ENCODE measurements around the gene STRADB.

STRADB gene, protein sequence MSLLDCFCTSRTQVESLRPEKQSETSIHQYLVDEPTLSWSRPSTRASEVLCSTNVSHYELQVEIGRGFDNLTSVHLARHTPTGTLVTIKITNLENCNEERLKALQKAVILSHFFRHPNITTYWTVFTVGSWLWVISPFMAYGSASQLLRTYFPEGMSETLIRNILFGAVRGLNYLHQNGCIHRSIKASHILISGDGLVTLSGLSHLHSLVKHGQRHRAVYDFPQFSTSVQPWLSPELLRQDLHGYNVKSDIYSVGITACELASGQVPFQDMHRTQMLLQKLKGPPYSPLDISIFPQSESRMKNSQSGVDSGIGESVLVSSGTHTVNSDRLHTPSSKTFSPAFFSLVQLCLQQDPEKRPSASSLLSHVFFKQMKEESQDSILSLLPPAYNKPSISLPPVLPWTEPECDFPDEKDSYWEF

DNA sequence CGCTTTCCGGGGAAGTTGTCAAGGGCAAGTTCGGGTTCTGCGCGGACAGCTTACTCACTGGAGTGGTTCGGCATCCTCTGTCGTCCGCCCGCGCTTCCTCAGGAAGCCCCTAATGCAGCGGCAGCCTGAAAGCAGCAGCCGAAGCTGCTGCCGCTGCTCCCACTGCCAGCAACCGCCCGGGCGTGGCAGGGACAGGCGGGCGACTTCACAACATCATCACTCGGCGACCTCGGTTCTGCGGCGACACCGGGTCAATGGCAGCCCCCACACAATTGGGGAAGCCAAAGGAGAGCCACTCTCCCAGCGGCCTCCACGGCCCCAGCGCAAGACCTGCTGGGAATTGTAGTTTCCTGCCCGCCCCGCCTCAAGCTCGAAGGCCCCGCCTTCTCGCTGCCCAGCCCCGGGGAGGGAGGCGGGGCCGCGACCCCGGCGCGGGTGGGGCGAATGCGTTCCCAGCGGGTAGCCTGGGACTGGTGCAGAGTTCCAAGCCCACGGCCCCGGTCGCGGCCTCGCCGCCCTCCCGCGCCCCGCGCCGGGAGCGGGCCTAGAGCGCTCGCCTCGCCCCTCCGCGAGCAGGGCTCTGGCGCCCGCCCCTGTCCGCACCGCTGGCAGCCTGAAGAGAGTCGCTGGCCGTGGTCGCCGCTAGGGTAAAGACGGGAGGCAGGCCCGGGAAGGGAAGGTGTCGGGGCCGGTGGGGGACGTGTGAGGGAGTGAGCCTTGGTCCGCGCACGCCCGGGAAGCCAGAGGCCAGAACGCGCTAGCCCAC lies at the start of gene STRADB, which contains the start of gene TRAK2:
Gene STRADB, plus strand, starts transcription at position 449 of the 766 bp plus-strand sequence. CDS start 3,101 bp downstream, outside the sequence.
Gene TRAK2, minus strand, starts transcription at position 167 of the 766 bp plus-strand sequence. CDS start 30,951 bp downstream, outside the sequence.
- DNase-seq, result peak; percentile 96
- in situ Hi-C loops (cut with HindIII; ENCODE audit: low pct_ligation_motif_present, low pct_unique_long_range_greater_than_20kb, low sequenced_read_pairs), result no loop called here

DNA sequence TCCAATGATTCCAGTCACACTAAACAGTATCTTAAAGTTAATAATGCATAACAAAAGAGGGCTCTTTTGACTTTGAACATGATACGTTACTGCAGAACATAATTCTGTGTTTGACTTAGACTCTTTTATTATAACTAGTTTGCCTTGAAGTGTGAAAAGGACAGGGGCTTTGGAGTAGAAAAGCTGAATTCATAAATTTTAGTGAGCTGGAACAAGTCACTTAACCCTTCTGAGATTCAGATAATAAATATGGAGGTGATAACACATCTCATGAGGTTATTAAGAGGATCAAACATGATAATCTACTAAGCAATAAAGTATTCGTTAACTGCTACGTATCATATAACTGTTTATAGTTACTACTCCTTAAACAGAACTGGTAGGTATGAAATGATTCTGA lies 49.7 kb upstream of the STRADB start:
- DNase-seq, result no peak
- in situ Hi-C loops (cut with HindIII; ENCODE audit: low pct_ligation_motif_present, low pct_unique_long_range_greater_than_20kb, low sequenced_read_pairs), result no loop called here

DNA sequence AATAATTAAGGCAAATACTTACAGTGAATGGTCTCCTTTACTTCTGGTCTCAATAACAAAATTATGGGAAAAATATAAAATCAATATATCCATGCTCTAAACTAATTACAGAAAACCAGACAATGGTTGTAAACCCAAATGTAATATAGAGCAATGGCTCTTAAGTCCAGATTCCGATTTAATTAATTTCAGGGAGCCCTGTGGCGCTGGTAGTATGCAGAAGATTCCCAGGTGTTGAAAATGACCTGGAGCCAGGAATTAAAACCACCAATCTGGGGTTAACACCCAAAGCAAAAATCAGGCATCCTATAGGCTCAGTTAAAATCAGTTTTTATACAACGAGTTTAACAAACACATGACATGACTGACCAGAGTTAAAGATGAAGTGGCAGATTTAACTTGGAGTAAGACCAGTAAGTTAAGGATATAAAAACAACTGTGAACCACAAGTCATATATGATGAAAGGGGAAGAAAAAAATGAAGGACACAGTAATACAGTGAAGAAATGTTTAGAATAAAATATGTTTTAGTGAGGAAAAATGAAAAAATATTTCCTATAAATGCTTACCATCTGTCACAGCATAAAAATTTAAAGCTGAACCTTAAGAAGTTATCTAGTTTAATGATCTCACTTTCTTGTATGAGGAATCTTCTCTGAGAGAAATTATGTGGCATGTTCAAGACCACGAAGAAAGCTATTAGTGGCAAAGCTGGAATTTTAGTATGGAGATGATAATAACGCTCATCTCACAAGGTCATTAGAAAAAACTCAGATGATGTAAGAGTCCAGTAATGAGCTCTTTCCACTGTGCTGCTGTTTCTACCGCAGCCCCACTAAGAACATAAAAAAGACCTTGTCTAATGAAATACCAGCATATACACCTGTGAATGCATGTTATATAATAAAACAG lies 48.6 kb upstream of the STRADB start:
- no peak for DNase-seq
- in situ Hi-C loops (cut with HindIII; ENCODE audit: low pct_ligation_motif_present, low pct_unique_long_range_greater_than_20kb, low sequenced_read_pairs), result no loop called here

DNA sequence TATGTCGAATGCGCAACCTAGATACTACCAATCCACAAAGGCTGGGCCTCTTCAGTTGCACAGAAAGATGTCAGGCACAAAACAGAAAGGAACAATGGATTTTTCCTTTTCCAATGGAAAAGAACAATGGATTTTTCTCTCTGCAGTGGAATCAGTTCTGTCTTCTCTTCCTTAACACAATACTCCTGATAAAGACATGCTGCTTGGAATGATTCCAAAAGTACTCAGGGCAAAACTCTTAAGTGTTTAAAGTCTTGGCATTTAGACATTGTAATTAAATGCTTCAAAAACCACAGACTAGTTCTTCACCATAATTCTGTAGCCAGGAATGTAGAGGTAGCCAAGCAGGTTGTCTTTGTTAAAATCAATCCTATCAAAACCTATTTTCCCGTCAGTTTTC lies 47.7 kb upstream of the STRADB start:
- DNase-seq, result no peak
- in situ Hi-C loops (cut with HindIII; ENCODE audit: low pct_ligation_motif_present, low pct_unique_long_range_greater_than_20kb, low sequenced_read_pairs), result no loop called here

DNA sequence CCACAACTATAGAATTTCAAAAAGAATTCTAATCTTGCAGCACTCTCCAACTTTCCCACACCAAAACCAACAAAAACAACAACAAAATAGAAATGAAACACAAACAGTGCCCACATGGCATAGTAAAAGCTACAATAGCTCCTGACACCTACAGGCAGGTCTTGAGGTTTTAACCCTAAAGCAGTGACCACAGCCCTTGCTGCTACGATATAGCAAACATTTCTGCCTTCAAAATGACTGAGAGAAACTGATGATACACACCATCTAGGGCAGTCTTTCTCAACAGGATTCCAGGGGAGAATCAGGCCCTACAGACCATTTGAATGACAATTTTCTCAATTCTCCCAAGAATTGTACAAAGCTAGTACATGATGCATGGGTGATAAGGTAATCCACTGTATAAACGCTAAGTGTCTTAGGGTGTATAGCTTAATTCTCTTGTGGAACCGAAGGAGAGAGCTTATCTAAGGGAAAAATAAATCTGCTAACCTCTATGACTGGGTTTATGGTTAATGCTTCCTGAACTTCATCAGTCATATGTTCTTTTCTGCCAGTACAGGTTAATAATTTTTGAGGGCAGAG lies 46.8 kb upstream of the STRADB start:
- DNase-seq, result no peak
- in situ Hi-C loops (cut with HindIII; ENCODE audit: low pct_ligation_motif_present, low pct_unique_long_range_greater_than_20kb, low sequenced_read_pairs), result no loop called here

DNA sequence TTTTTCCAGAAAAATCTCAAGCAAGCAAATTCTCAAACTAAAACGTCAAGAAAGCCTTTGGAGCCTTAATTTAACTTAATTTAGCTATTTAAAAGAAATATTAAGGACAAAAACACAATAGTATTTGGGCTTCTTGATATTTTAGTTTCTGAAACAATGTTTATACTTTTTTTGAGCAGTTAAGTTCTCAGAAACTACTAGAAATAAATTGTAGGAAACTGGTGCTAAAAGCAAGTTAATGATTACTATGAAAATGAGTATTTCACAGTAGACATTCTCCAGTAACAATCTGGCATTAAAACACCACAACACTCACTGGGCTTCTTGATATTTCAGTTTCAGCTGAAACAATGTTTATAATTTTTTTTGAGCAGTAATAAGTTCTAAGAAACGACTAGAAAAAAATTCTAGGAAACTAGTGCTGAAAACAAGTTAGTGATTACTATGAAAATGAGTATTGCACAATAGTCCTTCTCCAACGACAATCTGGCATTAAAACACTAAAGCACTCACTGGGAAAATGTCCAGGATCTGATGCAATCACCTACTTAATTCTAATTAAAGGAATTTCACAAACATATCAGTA lies 45.4 kb upstream of the STRADB start:
- peak; percentile 48 for DNase-seq
- in situ Hi-C loops (cut with HindIII; ENCODE audit: low pct_ligation_motif_present, low pct_unique_long_range_greater_than_20kb, low sequenced_read_pairs), result no loop called here

DNA sequence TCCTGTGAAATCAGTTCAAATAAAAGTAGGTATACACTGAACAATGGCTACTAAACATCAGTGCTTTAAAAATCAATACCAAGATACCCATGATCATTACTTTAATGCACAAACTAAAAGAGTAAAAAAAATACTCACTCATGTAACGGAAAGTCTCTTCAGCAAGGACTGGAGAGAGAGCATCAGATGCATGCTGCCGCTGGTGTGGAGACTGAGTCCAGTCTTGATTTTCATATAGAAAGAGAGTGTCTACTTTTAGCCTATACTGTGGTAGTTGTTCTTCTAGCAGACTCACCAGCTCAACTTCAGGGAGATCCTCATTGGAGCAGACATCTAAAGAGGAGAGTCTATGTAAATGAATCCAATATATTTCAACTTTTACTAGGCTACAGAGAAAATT lies 44.3 kb upstream of the STRADB start:
- in situ Hi-C loops (cut with HindIII; ENCODE audit: low pct_ligation_motif_present, low pct_unique_long_range_greater_than_20kb, low sequenced_read_pairs), result no loop called here
- no peak for DNase-seq

DNA sequence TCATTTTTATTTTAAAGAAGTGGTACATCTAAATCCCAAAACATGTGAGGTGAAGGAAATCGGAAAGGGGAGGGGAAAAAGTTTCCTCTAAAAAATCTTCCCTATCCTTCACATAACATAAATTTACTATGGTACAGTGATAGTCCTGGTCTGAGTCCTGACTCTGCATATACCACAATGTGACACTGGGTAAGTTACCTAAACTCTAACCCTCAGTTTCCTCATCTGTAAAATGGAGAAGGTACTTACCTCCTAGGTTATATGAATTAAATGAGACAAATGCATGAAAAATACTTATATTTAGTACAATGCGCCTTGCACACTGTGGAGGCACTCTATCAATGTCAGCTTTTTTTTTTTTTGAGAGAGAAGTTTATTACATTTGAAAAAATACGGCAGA lies 42.6 kb upstream of the STRADB start:
- in situ Hi-C loops (cut with HindIII; ENCODE audit: low pct_ligation_motif_present, low pct_unique_long_range_greater_than_20kb, low sequenced_read_pairs), result no loop called here
- no peak for DNase-seq

DNA sequence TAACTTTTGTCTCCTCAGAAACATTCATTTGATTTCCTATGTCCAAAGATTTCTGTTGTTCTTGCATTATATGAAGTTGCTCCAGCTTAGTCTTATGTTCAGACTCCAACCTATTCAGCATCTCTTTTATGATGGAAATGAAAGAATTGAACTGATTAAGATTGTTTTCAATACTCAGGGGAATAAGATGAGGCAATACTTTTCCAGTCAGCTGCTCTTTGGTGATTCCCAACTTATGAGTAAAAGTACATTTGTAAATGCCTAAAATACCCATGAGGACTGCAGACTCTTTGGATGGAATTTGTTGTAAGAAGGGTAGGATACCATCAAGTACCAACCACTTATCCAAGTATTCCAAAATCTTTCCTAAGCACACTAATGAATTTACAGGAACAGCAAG lies 40.1 kb upstream of the STRADB start:
- in situ Hi-C loops (cut with HindIII; ENCODE audit: low pct_ligation_motif_present, low pct_unique_long_range_greater_than_20kb, low sequenced_read_pairs), result no loop called here
- DNase-seq, result no peak

DNA sequence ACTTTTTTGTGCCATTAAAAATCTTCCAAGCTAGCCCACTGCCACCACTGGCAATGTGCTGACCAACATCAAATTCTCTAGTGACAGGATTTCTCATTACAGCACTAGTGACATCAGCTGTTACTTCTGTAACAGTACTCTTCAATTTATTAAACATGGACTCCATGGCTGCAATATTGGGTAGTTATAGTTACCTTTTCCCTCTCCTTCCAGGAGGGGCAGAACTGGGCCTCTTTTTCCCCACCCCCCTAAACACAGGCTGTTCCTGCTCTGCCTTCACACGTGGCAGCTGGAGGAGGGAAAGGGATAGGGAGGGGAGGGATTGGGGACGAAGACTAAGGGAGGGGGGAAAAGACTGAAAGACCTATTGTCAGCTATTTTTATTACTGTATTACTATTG lies 38.4 kb upstream of the STRADB start:
- in situ Hi-C loops (cut with HindIII; ENCODE audit: low pct_ligation_motif_present, low pct_unique_long_range_greater_than_20kb, low sequenced_read_pairs), result no loop called here
- no peak for DNase-seq

DNA sequence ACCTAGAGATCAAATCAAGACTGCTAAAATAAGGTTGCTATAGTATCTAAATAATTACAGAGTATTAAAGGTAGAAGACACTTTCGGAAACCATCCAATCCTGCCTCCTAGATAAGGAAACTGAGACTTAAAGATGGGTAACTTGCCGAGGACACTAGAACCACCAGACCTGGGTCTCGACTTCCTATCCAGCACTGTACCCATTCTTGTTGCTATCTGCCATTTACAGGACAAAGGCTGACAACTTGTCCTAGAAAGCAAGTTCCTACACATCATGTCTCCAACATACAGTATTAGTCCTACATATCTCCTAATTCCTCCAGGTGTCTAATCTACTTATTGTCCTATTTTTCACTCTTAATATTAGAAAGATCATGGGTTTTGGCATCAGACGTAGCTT lies 38.0 kb upstream of the STRADB start:
- DNase-seq, result no peak
- in situ Hi-C loops (cut with HindIII; ENCODE audit: low pct_ligation_motif_present, low pct_unique_long_range_greater_than_20kb, low sequenced_read_pairs), result no loop called here

DNA sequence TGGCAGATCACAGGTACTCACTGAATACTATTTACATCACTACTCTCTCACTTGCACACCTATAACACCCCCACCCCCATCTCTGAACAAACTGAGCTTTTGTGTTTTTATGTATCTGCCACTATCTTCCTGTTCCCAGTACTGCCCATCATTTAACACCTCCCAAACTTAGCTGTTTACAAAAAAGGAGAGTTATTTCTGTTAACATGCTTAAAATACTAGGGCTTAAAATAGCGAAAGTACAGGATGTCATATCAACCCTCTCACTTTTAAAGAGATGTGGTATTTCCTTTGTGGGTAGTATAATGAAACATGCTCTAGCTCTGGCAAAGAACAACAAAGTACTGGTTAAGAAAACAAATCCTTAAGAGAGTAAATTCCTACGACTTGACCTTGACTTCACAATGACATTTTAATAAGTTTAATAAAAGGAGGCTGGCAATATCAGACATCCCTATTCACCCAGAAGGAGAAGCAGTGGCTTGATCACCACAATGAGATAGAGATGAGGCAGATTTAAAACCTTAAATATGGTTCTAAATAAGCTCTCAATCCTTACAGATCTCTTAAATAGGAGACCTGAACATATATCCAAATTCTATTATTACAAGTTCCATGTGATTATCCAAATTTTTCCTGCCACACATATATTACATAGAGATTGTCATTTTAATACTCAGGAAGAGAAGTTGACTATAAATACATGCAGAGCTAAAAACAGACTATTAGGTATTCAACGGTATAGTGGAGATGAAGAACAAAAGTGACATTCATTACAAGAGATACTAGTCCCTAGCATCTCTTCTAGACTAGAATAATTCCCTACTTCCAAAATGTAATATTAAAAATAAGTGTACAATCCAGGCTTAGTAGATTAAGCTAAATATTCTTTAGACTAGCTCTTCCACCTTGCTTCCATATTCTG lies 37.2 kb upstream of the STRADB start:
- no peak for DNase-seq
- in situ Hi-C loops (cut with HindIII; ENCODE audit: low pct_ligation_motif_present, low pct_unique_long_range_greater_than_20kb, low sequenced_read_pairs), result no loop called here

DNA sequence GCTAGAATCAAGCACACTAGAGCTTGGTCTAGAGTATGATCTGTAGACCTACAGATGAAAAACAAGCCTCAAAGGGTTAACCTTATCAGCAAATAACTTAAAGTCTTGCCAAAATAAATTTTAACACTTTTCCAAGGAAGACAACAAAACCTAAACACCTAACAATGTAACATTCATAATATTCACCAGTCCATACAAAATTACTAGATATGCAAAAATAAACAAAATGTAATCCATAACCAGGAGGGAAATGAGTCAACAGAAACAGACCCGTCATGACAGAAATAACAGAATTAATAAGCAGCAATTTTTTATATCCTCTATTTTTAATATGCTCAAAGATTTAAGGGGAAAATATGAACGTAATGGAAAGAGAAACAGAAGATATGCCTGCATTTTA lies 36.4 kb upstream of the STRADB start:
- in situ Hi-C loops (cut with HindIII; ENCODE audit: low pct_ligation_motif_present, low pct_unique_long_range_greater_than_20kb, low sequenced_read_pairs), result no loop called here
- no peak for DNase-seq

DNA sequence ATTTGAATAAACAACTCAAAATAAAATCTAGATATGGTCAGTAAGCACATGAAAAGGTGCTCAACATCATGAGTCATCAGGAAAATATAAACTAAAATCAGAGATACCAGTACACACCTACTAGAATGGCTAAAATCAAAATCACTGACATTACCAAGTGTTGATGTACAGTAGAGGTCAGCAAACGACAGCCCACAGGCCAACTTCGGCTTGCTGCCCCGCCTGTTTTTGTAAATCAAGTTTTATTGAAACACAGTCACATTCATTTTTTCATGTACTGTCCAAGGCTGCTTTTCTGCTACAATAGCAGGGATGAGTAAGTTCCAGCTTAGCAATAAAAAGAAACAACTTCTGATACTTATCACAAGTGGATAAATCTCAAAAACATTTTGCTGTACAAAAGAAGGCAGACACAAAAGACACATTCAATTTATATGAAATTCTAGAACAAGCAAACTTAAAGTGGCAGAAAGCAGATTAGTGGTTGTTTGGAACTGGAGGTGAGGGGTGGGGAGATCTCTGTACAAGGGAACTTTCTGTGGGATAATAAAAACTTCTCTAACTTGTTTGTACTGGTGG lies 32.4 kb upstream of the STRADB start:
- in situ Hi-C loops (cut with HindIII; ENCODE audit: low pct_ligation_motif_present, low pct_unique_long_range_greater_than_20kb, low sequenced_read_pairs), result no loop called here
- DNase-seq, result no peak

DNA sequence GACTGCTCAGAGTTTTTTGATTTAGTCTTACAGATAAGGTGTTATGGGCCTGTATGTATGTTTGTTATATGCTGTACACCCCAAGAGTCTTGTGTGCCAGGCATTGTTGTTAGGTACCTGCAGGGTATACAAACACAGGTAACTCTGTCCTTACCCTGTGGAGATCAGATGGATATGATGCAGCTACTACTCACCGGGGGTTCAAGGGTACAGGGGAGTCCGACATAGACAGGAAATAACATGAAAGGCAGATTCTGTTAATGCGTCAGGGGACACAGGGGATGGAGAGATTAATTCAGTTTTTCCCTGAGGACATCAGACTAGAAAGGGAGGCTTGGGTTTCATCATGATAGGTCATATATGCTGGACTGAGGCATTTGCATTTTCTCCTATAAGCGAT lies 31.6 kb upstream of the STRADB start:
- no peak for DNase-seq
- in situ Hi-C loops (cut with HindIII; ENCODE audit: low pct_ligation_motif_present, low pct_unique_long_range_greater_than_20kb, low sequenced_read_pairs), result no loop called here

DNA sequence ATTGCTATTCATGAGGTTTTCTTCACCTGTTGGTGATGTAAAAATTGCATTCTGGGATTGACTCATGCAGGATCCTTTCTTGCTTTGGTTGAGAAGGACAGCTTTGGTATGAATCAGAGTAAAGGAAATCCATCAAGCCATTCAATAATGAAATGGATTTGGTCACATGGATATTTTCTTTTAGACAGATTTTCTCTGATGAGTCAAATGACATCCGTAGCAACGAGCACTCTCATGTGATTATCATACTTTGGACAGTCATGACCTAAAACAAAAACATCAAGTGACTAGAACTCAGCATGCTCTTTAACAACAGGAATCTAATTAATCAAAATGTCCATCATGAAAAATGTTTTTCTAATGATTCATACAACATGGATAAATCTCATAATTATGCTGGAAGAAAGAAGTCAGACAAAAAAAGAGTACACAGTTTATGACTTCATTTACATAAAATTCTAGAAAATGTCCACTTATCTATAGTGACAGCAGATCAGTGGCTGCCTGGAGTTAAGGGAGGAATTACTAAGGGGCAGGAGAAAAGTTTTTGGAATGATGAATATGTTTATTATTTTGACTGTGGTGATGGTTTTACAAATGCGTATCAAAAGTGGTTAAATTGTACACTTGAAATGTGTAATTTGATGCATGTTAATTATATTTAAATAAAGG lies 31.0 kb upstream of the STRADB start:
- no peak for DNase-seq
- in situ Hi-C loops (cut with HindIII; ENCODE audit: low pct_ligation_motif_present, low pct_unique_long_range_greater_than_20kb, low sequenced_read_pairs), result no loop called here
